Keratinocyte (primary cell): ENCODE data around the gene MT1B. TPM values are rescaled to one million over a fixed set of nuclear protein-coding genes. Genes with fewer than 3 reads are reported as not detected.

ENCODE experiments used
- DNase-seq: peaks from one replicate; pipeline ENCODE4 v3.0.0-alpha.2; 2011; ENCODE audit warnings: low read depth, missing footprints, low spot score
- FAIRE-seq: peaks from 2 replicates; lab custom pipeline; 2011; peaks lifted over from hg19 to GRCh38; lab: Jason Lieb, UNC
- H2AFZ ChIP-seq: 2 replicates; pipeline ENCODE4 v1.6.0; 2012; ENCODE audit warnings: low read length, control low read depth, inconsistent platforms; ENCODE audit not compliant: control insufficient read depth
- H3K27ac ChIP-seq: 2 replicates; pipeline ENCODE4 v1.5.1; 2011; ENCODE audit warnings: low read length; ENCODE audit not compliant: control insufficient read depth, insufficient read depth
- H3K27me3 ChIP-seq: 3 replicates; pipeline ENCODE4 v1.6.0; 2011; ENCODE audit warnings: low read length; ENCODE audit not compliant: control insufficient read depth, insufficient read depth; ENCODE audit errors: extremely low read depth
- H3K36me3 ChIP-seq, 2 experiments: 2 replicates in 1 of 2; 3 replicates in 1 of 2; pipeline ENCODE4 v1.5.1; 2011; ENCODE audit warnings: low read length in 2 of 2, mild to moderate bottlenecking in 1 of 2; ENCODE audit not compliant: control insufficient read depth in 2 of 2, insufficient read depth in 2 of 2; ENCODE audit errors: extremely low read depth in 1 of 2
- H3K4me1 ChIP-seq: 3 replicates; pipeline ENCODE4 v1.5.1; 2011; ENCODE audit warnings: low read length; ENCODE audit not compliant: control insufficient read depth, insufficient read depth; ENCODE audit errors: extremely low read depth
- H3K4me2 ChIP-seq: 3 replicates; pipeline ENCODE4 v1.6.0; 2011; ENCODE audit warnings: low read depth, low read length; ENCODE audit not compliant: control insufficient read depth, insufficient read depth; ENCODE audit errors: extremely low read depth
- H3K4me3 ChIP-seq, 3 experiments: fragments of 200-600 bp in 1 of 3; sonication (generic) in 1 of 3; 2 replicates in 2 of 3; 3 replicates in 1 of 3; pipeline ENCODE4 v1.5.1; 2011 to 2016; ENCODE audit warnings: low read length in 3 of 3, mild to moderate bottlenecking in 3 of 3, control low read depth in 2 of 3, inconsistent platforms in 1 of 3, low read depth in 1 of 3, mixed read lengths in 1 of 3, mixed run types in 1 of 3, moderate library complexity in 1 of 3; ENCODE audit not compliant: control insufficient read depth in 2 of 3, insufficient read depth in 2 of 3; ENCODE audit errors: extremely low read depth in 1 of 3
- H3K79me2 ChIP-seq: 2 replicates; pipeline ENCODE4 v1.6.0; 2012; ENCODE audit warnings: low read length; ENCODE audit not compliant: control insufficient read depth, insufficient read depth
- H3K9ac ChIP-seq: 3 replicates; pipeline ENCODE4 v1.6.0; 2011; ENCODE audit warnings: low read length; ENCODE audit not compliant: control insufficient read depth, insufficient read depth; ENCODE audit errors: extremely low read depth
- H3K9me1 ChIP-seq: 3 replicates; pipeline ENCODE4 v1.6.0; 2011; ENCODE audit warnings: low read length; ENCODE audit not compliant: control insufficient read depth, insufficient read depth; ENCODE audit errors: extremely low read depth
- H3K9me3 ChIP-seq: 2 replicates; pipeline ENCODE4 v1.5.1; 2012; ENCODE audit warnings: low read depth, low read length; ENCODE audit not compliant: control insufficient read depth
- H4K20me1 ChIP-seq: 3 replicates; pipeline ENCODE4 v1.6.0; 2011; ENCODE audit warnings: low read length; ENCODE audit not compliant: control insufficient read depth, insufficient read depth; ENCODE audit errors: extremely low read depth
- EZH2 ChIP-seq: IDR thresholded peaks from one replicate; pipeline ENCODE4 v1.6.1; 2012; ENCODE audit warnings: inconsistent platforms, mild to moderate bottlenecking, low read length, moderate library complexity
- dilution Hi-C: fragments of 300-500 bp; cut with MboI; formaldehyde crosslinking; loops from one replicate; pipeline ENCODE4 v1.7.0; 2020; ENCODE audit warnings: low sequenced_read_pairs; ENCODE audit not compliant: extremely low pct_ligation_motif_present
- polyA plus RNA-seq, 5 experiments: library from polyadenylated mRNA; depleted of rRNA in 3 of 5; stranded (reverse) in 3 of 5; stranded (forward) in 1 of 5; unstranded in 1 of 5; fragments of >200 nt; gene quantifications; 1 replicate in 1 of 5; 2 replicates in 3 of 5; 3 replicates in 1 of 5; pipeline versions ENCODE4 v1.2.1 to v1.2.3, GENCODE V29; 2011 to 2012; ENCODE audit warnings: missing spikeins in 2 of 5, low read depth in 1 of 5, low replicate concordance in 1 of 5
- TF ChIP-seq, protein P1 (sequence below), 3 experiments: IDR thresholded peaks in 1 of 3; conservative IDR thresholded peaks in 1 of 3; optimal IDR thresholded peaks in 1 of 3; 2 replicates in 2 of 3; 3 replicates in 1 of 3; pipeline versions ENCODE3 to v1.5.1; 2011; ENCODE audit warnings: low read length in 3 of 3, mild to moderate bottlenecking in 3 of 3, moderate library complexity in 2 of 3, control low read depth in 1 of 3, inconsistent platforms in 1 of 3; ENCODE audit not compliant: insufficient read depth in 2 of 3; ENCODE audit errors: extremely low read depth in 1 of 3

The MT1B gene
- polyA plus RNA-seq, 1 donor (not counting 4 experiments of a cell fraction or from before 2014, with no cell fraction given): not detected

- peak overlapping the region; percentile 57 for H3K27ac ChIP-seq
Measured at GRCh38 chr16:56625943-56626654, 25.6 kb upstream of the MT1B start.

GRCh38 chr16:56626685-56627084 is 25.0 kb upstream of the MT1B start:
- Histone ChIP-seq H3K27ac (peak overlapping the region; percentile 54), H2AFZ (no peak overlapping the region)
- TF ChIP-seq EZH2: no peak
- TF ChIP-seq, protein P1, sequence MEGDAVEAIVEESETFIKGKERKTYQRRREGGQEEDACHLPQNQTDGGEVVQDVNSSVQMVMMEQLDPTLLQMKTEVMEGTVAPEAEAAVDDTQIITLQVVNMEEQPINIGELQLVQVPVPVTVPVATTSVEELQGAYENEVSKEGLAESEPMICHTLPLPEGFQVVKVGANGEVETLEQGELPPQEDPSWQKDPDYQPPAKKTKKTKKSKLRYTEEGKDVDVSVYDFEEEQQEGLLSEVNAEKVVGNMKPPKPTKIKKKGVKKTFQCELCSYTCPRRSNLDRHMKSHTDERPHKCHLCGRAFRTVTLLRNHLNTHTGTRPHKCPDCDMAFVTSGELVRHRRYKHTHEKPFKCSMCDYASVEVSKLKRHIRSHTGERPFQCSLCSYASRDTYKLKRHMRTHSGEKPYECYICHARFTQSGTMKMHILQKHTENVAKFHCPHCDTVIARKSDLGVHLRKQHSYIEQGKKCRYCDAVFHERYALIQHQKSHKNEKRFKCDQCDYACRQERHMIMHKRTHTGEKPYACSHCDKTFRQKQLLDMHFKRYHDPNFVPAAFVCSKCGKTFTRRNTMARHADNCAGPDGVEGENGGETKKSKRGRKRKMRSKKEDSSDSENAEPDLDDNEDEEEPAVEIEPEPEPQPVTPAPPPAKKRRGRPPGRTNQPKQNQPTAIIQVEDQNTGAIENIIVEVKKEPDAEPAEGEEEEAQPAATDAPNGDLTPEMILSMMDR (optimal IDR thresholded peaks at IDR 0.05 in 1 of 3, IDR thresholded peaks at IDR 0.05 in 1 of 3, conservative IDR thresholded peaks at IDR 0.05 in 1 of 3; ENCODE audit: extremely low read depth in 1 of 3, insufficient read depth in 2 of 3, low read length in 3 of 3): no peak

More at GRCh38 chr16:56625943-56626654, 25.6 kb upstream of the MT1B start:
- no peaks in the 10 kb centered on the region for H3K36me3 ChIP-seq
- H3K79me2 ChIP-seq: peaks cover 9% of the 10 kb centered on the region
- H3K9me1 ChIP-seq: no peaks in the 10 kb centered on the region
- peaks cover 3% of the 10 kb centered on the region for H4K20me1 ChIP-seq
- FAIRE-seq: no peak
- no peak for DNase-seq
- no peak overlapping the region for H2AFZ ChIP-seq
- no peak for TF ChIP-seq EZH2
- TF ChIP-seq, protein P1 (optimal IDR thresholded peaks at IDR 0.05 in 1 of 3, IDR thresholded peaks at IDR 0.05 in 1 of 3, conservative IDR thresholded peaks at IDR 0.05 in 1 of 3; ENCODE audit: extremely low read depth in 1 of 3, insufficient read depth in 2 of 3, low read length in 3 of 3): no peak
- peaks cover 10% of the 10 kb centered on the region for H3K4me1 ChIP-seq
- no peaks in the 10 kb centered on the region for H3K27me3 ChIP-seq
- peak overlapping the region; percentile 45 to 78 (median 67) for H3K4me3 ChIP-seq
- no peaks in the 10 kb centered on the region for H3K9me3 ChIP-seq
- H3K9ac ChIP-seq: peak overlapping the region; percentile 69
- H3K4me2 ChIP-seq: peak overlapping the region; percentile 91
- dilution Hi-C loops: no loop called here

More at GRCh38 chr16:56626685-56627084, 25.0 kb upstream of the MT1B start:
- no peak for FAIRE-seq
- Histone ChIP-seq H3K4me2 (peak overlapping the region; percentile 91), H3K9me3 (no peaks in the 10 kb centered on the region), H3K27me3 (no peaks in the 10 kb centered on the region), H3K36me3 (no peaks in the 10 kb centered on the region), H3K4me1 (peaks cover 10% of the 10 kb centered on the region), H3K4me3 (peak overlapping the region; percentile 45 to 78 (median 67)), H3K79me2 (peaks cover 9% of the 10 kb centered on the region), H3K9me1 (no peaks in the 10 kb centered on the region), H3K9ac (peak overlapping the region; percentile 69), H4K20me1 (peaks cover 3% of the 10 kb centered on the region)
- DNase-seq: no peak
- dilution Hi-C loops: no loop called here
